Activated CD4-positive, CD25-positive, alpha-beta regulatory T cell (primary cell): Measurements from ENCODE around the gene FCN1.
"Not testable (repeated sequence)": the region's sequence is repeated elsewhere in the genome, so short reads cannot be mapped to it uniquely, and the experiment has no call there.

ENCODE experiments used
- DNase-seq, 4 experiments: peaks; one replicate each; lab custom pipeline; 2025; lab: John Stamatoyannopoulos, UW

FCN1 gene

DNA sequence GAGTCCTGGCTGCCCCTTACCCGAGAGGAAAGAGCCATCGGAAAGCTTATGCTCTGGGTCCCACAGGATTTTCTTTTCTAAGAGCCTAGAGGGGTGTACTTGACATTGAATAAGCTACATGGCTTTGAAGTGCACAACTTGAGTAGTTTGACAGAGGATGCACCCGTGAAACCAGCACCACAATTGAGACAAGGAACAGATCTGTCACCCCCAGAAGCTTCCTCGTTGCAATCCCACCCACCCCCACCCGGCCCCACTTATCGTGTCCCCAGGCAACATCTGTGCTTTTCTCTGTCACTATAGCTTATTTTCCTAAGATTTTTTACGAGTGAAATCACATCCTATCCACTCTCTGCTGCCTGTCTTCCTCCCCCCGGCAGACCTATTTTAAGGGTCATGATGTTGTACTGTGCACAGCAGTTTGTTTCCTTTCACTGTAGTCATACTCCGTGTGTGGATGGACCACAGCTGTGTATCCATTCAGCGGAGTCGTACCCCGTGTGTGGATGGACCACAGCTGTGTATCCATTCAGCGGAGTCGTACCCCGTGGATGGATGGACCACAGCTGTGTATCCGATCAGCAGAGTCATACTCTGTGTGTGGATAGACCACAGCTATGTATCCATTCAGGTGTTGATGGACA is 45.9 kb downstream of the FCN1 start:
- DNase-seq = no peak

DNA sequence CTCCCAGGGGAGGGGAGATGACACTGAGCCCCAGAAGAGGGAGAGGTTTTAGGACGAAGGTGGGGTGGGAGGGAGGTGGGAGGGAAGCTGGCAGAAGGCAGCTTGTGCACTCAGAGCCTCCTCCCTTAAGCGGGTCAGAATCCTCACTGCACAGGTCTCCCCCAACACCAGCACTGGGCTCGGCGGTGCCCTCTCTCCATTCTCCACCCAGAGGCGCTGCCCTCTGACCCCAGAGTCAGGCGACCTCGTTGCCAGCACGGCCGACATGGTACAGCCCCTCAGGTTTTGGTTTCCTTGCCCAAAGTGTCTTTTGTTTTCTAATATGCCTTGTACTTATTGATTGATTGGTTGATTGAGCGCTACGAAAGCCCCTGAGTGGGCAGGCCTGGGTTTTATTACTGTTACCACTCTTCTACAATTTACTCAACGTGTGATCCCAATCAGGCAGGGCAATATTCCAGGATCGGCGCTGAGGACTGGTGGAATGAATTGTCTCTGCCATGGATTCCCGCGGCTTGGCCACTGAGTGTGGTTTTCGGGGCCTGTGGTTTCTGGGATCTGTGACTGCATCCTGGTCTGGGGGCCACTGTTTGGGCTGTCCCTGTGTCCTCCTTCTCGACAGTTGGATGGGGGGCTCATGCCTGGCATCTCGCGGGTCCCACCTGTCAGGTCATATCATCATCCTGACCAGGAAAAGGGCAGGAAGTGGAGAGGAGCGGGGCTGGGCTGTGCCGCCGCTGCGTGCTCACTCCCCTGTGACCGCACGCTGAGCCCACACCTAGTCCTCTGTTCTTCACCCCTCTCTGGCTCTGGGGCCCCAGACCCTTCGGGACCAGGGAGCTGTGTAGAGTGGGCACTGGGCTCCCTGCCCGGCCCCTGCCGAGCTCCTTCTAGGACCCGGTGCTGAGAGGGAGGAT is 46.7 kb downstream of the FCN1 start:
- no peak for DNase-seq

DNA sequence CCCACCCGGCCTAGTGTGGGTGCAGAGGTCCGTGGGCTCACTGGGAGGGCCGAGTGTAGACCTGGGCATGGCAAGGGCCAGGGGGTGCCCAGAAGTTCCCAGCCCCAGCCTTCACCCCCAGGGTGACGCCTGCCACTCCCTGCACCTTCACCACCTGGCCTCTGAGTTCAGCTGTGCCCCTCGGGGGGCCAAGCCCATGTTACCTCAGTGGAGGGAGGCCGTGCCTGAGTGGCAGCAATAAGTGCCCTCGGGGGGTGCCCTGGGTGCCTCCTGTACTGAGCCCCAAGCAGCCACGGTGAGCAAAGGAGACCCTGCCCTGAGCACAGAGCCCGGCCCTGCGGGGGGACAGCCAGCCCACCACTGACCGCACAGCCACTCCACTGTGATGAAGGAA is 47.4 kb downstream of the FCN1 start:
- no peak for DNase-seq

DNA sequence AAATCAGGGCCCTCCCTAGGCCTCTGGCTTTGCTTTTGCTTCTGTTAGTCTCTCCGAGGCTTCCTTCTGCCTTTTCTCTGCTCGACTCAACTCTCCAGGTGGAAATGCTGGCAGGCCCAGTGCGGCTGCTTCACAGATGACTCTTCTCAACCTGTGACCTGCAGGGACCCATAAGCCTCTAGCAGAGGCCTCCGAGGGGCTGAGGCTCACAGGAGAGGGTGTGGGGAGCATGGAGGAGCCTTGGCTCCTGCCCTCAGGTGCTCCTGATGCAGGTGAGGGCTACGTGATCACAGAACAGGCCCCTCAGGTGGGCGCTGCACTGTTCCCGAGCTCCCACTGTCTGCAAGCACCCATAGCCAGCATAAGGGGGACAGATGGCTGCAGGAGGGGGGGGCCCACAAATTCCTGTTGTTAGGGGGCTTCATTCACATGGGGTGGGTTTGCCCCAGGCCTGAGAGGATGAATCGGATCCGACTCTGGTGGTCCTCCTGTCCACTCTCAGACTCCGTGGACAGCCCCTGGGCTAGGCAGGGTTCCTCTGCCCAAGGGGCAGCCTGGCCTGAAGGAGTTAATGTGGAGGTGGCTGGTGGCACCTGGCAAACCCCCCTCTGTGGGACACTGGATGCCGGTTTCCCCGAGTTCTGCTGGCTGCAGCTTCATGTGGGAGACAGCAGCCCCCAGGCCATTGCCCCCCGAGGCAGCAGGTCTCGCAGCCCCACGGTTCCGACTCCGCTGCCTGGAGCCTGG is 48.0 kb downstream of the FCN1 start:
- no peak for DNase-seq

DNA sequence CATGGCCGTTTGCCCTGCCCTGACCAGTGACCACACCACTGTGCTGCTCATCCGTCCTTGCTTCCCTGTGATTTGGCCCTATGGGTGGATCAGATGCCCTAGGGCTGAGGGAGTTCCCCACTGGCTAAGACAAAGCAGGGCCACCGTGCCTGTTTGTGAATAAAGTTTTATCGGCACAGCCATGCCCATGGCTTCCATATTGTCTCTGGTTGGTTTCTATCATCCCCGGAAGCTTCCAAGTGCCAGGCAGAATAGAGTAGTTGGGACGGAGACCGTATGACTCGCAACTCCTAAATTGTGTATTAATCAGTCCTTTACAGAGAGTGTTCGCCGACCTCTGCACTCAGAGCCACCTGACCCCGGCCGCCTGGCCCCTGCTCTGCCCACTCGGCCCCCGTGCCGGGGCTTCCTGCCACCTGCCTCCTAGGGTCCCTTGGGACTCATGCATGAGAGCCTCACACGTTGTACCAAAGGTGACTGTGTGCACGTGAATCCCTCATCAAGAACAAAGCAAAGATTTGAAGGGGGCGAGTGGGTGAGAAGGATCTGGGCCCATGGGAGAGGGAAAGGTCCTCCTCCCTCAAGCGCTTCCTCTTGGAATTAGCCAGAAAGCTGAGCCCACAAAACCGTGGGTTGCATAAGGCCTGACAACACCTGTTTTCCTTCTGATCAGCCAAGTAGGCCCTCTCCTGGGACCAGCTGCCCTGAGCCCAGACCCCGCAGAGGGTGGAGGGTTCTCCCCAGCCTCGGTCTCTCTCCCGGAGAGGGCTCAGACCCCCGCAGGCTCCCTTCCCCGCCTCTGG is 48.8 kb downstream of the FCN1 start:
- DNase-seq = no peak

DNA sequence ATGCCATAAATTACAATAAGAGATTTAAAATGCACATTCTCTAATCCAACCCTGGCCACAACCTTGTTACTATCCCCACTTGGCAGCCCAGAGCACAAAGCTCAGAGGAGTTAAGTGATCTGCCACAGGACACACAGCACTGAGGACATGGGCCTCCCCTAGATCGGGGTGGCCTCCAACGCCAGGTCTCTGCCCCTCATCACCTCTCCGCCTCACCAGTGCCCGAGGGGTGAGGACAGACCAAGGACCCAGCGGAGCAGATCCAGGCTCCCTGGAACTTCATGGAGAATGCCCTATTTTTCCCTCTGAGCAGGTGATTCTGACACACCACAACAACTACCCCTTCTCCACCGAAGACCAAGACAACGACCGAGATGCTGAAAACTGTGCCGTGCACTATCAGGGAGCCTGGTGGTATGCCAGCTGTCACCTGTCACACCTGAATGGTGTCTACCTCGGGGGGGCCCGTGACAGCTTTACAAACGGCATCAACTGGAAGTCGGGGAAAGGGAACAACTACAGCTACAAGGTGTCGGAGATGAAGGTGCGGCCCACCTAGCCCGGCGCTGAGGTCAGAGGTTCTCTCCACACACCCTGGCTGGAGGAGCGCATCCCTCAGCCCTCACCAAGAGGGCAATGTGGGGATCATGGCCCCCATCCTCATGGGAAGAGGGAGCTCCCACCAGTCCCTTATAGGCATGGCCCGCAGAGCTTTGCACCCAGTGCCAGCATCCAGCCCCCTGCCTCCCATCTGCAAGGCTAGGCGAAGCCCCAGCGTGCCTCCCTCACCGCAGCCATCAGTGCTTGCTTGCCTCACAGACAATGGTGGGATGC is 49.6 kb downstream of the FCN1 start:
- no peak for DNase-seq

DNA sequence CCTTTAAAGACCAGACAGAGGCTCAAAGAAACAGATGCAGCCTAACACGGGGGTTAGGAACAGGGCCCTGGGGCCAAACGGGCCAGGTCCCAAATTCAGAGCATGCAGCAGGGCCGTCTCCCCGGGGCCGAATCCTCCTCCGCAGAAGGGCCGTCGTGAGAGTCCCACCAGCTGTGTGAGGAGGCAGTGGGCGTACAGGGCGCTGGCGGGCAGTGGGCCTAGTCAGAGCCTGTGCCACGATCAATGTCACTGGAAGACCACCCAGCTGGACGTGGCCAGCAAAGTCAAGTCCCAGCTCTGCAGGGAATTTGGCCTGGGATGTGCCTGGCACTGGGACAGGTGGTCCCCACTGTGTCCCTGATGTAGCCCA is 52.9 kb downstream of the FCN1 start:
- DNase-seq = no peak

DNA sequence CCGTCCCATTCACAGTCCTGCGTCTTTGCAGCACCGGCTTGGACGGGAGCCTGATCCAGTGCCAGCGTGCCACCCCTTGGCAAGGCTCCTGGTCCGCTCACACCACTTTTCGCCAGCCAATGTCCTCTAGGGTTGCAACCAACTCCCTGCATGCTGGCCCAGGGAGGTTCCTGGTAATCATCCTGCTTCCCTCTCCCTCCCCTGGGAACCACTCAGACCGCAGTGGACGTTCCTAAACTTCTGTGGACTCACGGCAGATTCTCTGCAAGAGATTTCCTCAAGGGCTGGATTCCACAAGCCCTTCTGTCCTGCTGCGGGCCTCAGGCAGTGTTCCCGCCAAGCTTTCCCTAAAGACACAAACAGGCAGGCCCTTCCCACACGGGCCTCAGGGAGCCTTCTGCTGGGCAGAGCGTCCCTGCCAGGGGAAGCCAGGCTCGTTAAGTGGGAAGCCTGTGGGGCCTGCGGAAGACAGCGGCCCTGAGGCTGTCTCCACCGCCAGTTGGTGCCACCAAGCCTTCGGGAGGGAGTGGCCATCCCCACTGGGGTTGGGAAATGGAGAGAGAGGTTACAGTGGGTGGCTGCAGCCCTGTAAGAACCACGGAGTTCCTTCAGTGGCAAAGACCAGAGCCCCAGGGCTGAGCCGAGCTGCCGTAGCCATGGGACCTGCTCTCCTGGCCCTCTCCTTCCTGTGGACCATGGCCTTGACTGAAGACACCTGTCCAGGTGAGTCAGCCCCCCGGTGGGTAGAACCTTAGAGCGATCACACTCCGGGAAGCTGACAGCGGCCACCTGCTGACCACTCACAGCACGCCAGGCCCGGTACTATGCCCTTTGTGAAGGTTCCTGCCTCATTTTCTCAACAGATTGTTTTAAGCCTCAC is 53.5 kb downstream of the FCN1 start:
- DNase-seq = no peak

DNA sequence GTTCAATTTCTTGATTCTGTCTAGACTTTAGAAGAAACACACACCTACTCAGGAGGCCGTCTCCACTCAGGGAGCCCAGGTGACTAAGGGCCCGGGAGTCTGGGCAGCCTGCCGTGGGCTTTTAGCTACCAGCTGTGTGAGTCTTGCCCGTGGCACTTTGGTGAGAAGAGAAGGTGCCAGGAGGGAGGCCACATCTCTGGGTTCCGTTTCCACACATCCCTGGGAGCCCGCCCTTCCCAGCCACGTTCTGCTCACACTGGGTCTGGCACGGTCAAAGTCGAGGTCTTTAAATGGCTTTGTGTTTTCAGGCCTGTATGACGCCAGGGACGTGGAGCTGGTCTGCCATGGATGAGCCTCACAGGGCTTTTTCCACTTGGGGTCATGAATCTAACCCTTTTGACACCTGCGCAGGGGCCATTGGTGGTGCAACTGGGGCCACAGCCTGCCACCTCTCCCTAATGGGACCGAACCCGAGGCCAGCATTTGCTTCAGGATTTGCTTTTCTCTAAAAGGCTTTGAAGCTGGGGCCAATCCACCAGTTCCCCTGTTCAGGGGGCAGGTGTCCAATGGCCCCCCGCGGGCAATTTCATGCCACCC is 54.3 kb downstream of the FCN1 start:
- no peak for DNase-seq

DNA sequence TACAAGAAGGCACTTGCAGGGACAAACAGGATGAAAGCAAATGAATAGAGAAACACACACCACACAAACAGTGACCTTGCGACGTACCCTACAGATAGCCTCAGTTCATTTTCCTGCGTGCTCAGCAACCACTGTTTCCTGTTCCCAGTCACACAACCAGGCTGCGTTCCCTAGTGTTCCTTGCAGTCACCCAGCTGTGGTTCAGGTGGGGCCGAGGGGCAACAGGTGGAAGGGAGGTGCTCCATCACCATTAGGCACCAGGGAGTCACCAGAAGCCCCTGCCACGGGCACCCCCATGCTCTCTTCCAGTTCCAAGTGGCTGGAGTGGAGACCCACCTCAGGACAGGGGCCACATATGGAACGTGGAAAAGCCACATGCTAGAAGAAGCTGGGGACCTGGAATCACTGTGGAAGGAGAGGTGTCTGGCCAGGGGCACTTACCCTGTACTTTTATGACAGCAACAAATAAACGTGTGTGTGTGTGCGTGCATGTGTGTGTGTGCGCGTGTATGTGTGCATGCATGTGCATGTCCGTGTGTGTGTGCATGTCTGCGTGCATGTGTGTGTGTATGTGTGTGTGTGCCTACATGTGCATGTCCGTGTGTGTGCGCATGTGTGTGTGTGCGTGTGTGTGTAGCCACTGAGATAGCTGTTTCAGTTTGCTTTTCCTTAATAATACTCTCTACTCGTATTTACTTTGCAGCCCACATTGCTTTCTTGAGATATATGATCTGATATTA is 55.9 kb downstream of the FCN1 start:
- no peak for DNase-seq

DNA sequence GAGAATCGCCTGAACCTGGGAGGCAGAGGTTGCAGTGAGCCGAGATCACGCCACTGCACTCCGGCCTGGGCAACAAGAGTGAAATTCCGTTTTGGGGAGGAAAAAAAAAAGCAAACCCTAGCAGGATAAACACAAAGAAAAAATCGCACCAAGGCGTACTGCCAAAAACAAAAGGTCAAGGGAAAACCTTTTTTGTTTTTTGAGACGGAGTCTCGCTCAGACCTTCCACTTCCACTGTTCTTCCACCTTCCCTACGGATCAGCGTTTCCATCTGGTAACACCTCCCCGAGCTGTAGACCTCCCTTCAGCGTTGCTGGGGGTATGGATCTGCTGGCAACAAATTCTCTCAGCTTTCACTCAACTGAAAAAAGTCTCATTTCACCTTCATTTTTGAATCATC is 57.2 kb downstream of the FCN1 start:
- DNase-seq = no peak

DNA sequence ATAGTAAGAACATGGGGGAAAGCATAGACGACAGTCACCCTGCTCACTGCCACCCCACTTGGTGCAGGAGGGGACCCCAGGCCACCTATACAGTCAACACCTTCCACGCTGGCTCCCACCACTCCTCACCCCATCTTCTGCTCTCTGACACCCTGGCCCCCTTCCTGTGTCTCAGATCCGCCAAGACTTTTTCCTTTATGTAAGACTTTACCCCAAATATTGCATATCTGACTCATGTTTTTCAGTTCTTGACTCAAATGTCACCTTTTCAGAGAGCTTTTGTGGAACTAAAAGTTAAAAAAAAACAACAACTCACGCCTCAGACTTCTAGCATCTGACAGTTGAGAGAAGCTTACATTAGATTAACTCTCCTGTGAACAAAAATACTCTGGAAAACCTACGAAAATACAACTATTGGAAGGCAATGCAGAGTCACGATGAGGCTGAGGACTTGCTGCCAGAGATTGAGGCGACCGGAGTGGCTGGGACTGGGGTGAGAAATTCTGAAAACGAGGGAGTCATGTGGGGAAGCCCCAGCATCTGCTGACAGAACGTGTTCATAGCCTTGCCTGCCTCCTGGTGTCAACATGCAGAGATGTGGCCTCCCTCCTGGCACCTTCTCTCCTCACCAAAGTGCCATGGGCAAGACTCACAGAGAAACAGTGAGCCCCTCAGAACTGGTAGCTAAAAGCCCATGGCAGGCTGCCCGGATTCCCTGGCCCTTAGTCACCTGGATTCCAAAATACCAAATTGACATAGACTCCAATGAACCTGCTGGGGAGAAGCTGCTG is 59.5 kb downstream of the FCN1 start:
- DNase-seq = no peak

DNA sequence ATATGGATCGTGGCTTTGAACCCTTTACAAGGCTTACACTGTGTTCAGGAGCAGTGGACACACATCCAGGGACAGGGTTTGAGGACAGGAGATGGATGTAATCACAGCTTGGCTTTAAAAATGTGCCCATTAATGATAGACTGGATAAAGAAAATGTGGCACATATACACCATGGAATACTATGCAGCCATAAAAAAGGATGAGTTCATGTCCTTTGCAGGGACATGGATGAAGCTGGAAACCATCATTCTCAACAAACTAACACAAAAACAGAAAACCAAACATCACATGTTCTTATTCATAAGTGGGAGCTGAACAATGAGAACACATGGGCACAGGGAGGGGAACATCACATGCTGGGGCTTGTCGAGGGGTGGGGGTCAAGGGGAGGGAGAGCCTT is 60.3 kb downstream of the FCN1 start:
- not testable (repeated sequence) for DNase-seq

DNA sequence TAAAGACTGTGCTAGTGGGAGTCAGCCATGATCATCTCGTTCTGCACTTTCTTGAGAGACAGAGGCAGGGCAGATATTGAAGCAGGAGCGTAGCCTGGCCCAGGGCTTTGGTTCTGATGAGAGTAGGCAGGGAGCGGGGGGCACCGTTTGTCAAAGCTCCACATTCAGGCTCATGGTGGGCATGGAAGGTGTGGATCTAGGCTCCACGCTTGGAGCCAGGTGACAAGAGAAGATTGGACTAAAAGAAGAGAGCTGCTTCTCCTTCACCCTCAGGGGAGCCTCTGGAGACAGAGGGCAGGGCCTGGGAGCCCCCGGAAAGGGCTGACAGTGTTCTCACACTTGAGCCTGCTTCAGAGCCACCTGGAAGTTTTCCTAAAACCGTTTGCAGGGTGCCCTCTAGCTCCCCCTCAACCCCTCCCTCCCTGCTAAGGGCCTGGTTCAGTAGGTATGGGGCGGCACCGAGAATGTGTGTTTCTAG is 61.8 kb downstream of the FCN1 start:
- no peak for DNase-seq
